ENCODE results near the gene PCBP3. TPM values are rescaled to one million over a fixed set of nuclear protein-coding genes. Genes with fewer than 3 reads are reported as not detected.
A peak's percentile ranks its signal among the peaks of the same experiment; 100 is the strongest.

Gene PCBP3
- total and polyA plus RNA-seq, 2 of the 13 experiments (the other 11 are each of a cell fraction or from before 2014, with no cell fraction given): not detected

GRCh38 chr21:45943630-45944540, 300.4 kb downstream of the PCBP3 start:
- no peak overlapping the region for H3K4me3 ChIP-seq (replicated peaks in 1 of 3; ENCODE audit: insufficient read depth in 1 of 3, low read depth in 2 of 3, low read length in 3 of 3)
- peaks cover 7 to 60% of the 10 kb centered on the region in 2 experiments; a peak in 3 of 5 replicates for H3K27me3 ChIP-seq (ENCODE audit: control insufficient read depth in 1 of 2, insufficient read depth in 2 of 2, low read length in 2 of 2)
- intact Hi-C loops (cut with micrococcal nuclease; ENCODE audit: unreplicated experiment) (no loop called here), in situ Hi-C loops (cut with HindIII; ENCODE audit: extremely low pct_ligation_motif_present, low pct_unique_long_range_greater_than_20kb) (no loop called here)
- H3K27ac ChIP-seq (ENCODE audit: extremely low read length, insufficient read depth, low read length): no peak overlapping the region
- ChIA-PET CTCF (ENCODE audit: low intra/inter-chr PET ratio, low total read pairs) (no interaction called here), POLR2A (no interaction called here)
- ATAC-seq (no peak), DNase-seq (ENCODE audit: low spot score) (no peak), FAIRE-seq (no peak)
- no peaks in the 10 kb centered on the region for H3K79me2 ChIP-seq (ENCODE audit: insufficient read depth, low read length)
- H3K9ac ChIP-seq (ENCODE audit: insufficient read depth, low read depth, low read length): no peak overlapping the region
- TF ChIP-seq SNAPC4 (CRISPR knock-in tag; IDR thresholded peaks at IDR 0.05) (no peak), ZNF451 (CRISPR knock-in tag; IDR thresholded peaks at IDR 0.05) (no peak), CSRNP1 (CRISPR knock-in tag; IDR thresholded peaks at IDR 0.05) (no peak), ZNF782 (CRISPR knock-in tag; IDR thresholded peaks at IDR 0.05; ENCODE audit: borderline replicate concordance) (no peak), ERF (CRISPR knock-in tag; IDR thresholded peaks at IDR 0.05) (no peak), ZNF263 (CRISPR knock-in tag; IDR thresholded peaks at IDR 0.05) (peak; percentile 90)
- 63% methylated on average over 5 of the region's 8 CpGs for WGBS (ENCODE audit: low lambda C conversion rate)
- H2AFZ ChIP-seq (ENCODE audit: low read length): no peak overlapping the region
- BruUV-seq (replicated peaks): no TSS peak
- H3K36me3 ChIP-seq (replicated peaks in 1 of 2; ENCODE audit: control insufficient read depth in 1 of 2, insufficient read depth in 2 of 2, low read length in 2 of 2): no peaks in the 10 kb centered on the region
- no peaks in the 10 kb centered on the region; the same call in 1 of the 2 replicates for H4K20me1 ChIP-seq (ENCODE audit: insufficient read depth, low read length)
- H3K4me2 ChIP-seq (ENCODE audit: low read depth, low read length): no peak overlapping the region
- H3K9me3 ChIP-seq (ENCODE audit: low read length): no peaks in the 10 kb centered on the region
- H3K4me1 ChIP-seq (ENCODE audit: insufficient read depth, low read length): no peaks in the 10 kb centered on the region

All from HepG2 (cell line).